Muscle of leg (tissue), 11 donors: ENCODE data around the gene EVA1B. TPM values are rescaled to one million over a fixed set of nuclear protein-coding genes. Genes with fewer than 3 reads are reported as not detected.
A peak's percentile ranks its signal among the peaks of the same experiment; 100 is the strongest.

ENCODE experiments used
- DNase-seq: peaks from one replicate; pipeline ENCODE4 v3.0.0; 2013
- H3K27ac ChIP-seq: one replicate; pipeline ENCODE4 v1.5.1; 2013; ENCODE audit warnings: mild to moderate bottlenecking, low read length, control low read depth
- H3K27me3 ChIP-seq: one replicate; pipeline ENCODE4 v1.6.1; 2013; ENCODE audit warnings: low read length; ENCODE audit not compliant: control insufficient read depth, insufficient read depth
- H3K36me3 ChIP-seq: one replicate; pipeline ENCODE4 v1.6.1; 2013; ENCODE audit warnings: low read length; ENCODE audit not compliant: control insufficient read depth, insufficient read depth
- H3K4me1 ChIP-seq: one replicate; pipeline ENCODE4 v1.6.1; 2013; ENCODE audit warnings: low read length; ENCODE audit not compliant: control insufficient read depth, insufficient read depth
- H3K4me3 ChIP-seq: one replicate; pipeline ENCODE4 v1.5.1; 2013; ENCODE audit warnings: low read length, control low read depth
- H3K9me3 ChIP-seq: replicated peaks from 2 replicates; pipeline ENCODE4 v1.6.1; 2013; ENCODE audit warnings: low read depth, low read length; ENCODE audit not compliant: control insufficient read depth
- WGBS: methylation state at CpG from one replicate; pipeline ENCODE4 v1.1.5; 2013; ENCODE audit warnings: missing lambda C conversion rate; ENCODE audit not compliant: insufficient coverage; 5-methylcytosine and 5-hydroxymethylcytosine counted together
- polyA plus RNA-seq, 8 donors: library from polyadenylated mRNA; unstranded; fragments of 120-200 nt; gene quantifications; one replicate each; pipeline versions ENCODE4 v1.2.1 to v1.2.3, GENCODE V29; 2013; ENCODE audit warnings: inconsistent platforms in 1 of 8, low replicate concordance in 1 of 8; ENCODE audit not compliant: insufficient read length in 8 of 8, insufficient read depth in 1 of 8
- total RNA-seq: library from RNA; stranded (reverse); fragments of 120-200 nt; gene quantifications from one replicate; pipeline ENCODE4 v1.2.4, GENCODE V29; 2013

The EVA1B gene
- total and polyA plus RNA-seq, 9 donors, result 28.5 to 58.3 (median 48.0) TPM

GRCh38 chr1:36330940-36331339 is 7.5 kb upstream of the EVA1B start:
- DNase-seq, result no peak
- H3K4me3 ChIP-seq, result no peak overlapping the region
- H3K27me3 ChIP-seq, result peaks cover 3% of the 10 kb centered on the region
- no peak overlapping the region for H3K27ac ChIP-seq
- WGBS, result 84% methylated on average over 15 of the region's 15 CpGs
- no peaks in the 10 kb centered on the region for H3K36me3 ChIP-seq
- no peaks in the 10 kb centered on the region for H3K9me3 ChIP-seq
- H3K4me1 ChIP-seq, result peaks cover 6% of the 10 kb centered on the region

DNA sequence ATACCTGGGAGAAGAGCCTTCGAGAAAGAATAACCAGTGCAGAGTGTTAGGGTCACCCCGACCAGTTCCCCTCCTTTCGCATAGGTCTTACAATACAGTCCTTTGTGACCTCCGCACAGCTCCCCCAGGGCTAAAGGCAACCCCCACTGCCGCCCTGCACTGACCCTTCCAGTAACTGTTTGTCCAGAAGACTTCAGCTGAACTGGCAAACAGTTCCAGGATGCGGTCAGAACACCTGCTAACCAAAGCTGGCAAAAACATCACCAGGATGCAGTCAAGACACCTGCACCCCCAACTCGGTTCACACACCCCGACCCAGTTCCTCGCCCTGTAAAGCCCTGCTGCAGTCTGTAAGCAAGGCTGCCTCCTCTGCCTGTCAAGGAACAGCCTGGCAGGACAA is 6.4 kb upstream of the EVA1B start:
- no peak for DNase-seq
- Histone ChIP-seq H3K27me3 (peaks cover 3% of the 10 kb centered on the region), H3K36me3 (no peaks in the 10 kb centered on the region), H3K9me3 (no peaks in the 10 kb centered on the region), H3K27ac (no peak overlapping the region), H3K4me3 (no peak overlapping the region), H3K4me1 (peaks cover 6% of the 10 kb centered on the region)
- 90% methylated on average over 9 of the region's 9 CpGs for WGBS

DNA sequence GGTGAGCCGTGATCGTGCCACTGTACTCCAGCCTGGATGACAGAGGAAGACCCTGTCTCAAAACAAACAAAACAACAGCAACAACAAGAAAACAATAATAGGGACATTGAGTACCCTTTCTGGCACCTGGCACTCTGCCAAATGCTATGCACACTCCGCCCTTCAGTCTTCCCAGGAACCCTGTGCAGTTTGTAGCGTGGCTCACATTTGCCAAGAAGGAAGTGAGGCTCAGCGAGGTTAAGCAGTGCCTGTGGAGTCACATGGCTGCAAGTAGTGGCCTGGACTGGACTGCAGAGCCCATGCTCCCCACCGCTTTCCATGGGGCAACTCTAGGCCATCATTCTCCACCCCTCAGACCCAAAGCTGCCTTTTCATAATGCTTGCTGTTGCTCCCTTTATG is 5.3 kb upstream of the EVA1B start:
- peaks cover 5% of the 10 kb centered on the region for H3K27me3 ChIP-seq
- no peak overlapping the region for H3K4me3 ChIP-seq
- peaks cover 16% of the 10 kb centered on the region for H3K4me1 ChIP-seq
- H3K9me3 ChIP-seq, result no peaks in the 10 kb centered on the region
- H3K36me3 ChIP-seq, result no peaks in the 10 kb centered on the region
- DNase-seq, result peak; percentile 66
- no peak overlapping the region for H3K27ac ChIP-seq
- WGBS, result 64% methylated on average over 4 of the region's 6 CpGs

GRCh38 chr1:36328088-36328480 is 4.6 kb upstream of the EVA1B start:
- Histone ChIP-seq H3K4me3 (no peak overlapping the region), H3K27me3 (peaks cover 5% of the 10 kb centered on the region), H3K36me3 (no peaks in the 10 kb centered on the region), H3K9me3 (no peaks in the 10 kb centered on the region), H3K27ac (no peak overlapping the region), H3K4me1 (peaks cover 17% of the 10 kb centered on the region)
- DNase-seq, result no peak
- WGBS, result 83% methylated on average over 6 of the region's 6 CpGs

GRCh38 chr1:36327421-36328087 is 4.1 kb upstream of the EVA1B start:
- DNase-seq, result no peak
- Histone ChIP-seq H3K36me3 (no peaks in the 10 kb centered on the region), H3K27ac (no peak overlapping the region), H3K4me1 (peaks cover 17% of the 10 kb centered on the region), H3K27me3 (peaks cover 5% of the 10 kb centered on the region), H3K9me3 (no peaks in the 10 kb centered on the region), H3K4me3 (no peak overlapping the region)
- WGBS, result 75% methylated on average over 5 of the region's 9 CpGs

- 70% methylated on average over 6 of the region's 6 CpGs for WGBS
- H3K4me1 ChIP-seq, result peaks cover 24% of the 10 kb centered on the region
- H3K4me3 ChIP-seq, result no peak overlapping the region
- DNase-seq, result no peak
- no peaks in the 10 kb centered on the region for H3K9me3 ChIP-seq
- peaks cover 7% of the 10 kb centered on the region for H3K36me3 ChIP-seq
- H3K27me3 ChIP-seq, result peaks cover 5% of the 10 kb centered on the region
- H3K27ac ChIP-seq, result no peak overlapping the region
These were observed 3.1 kb upstream of the EVA1B start for GRCh38 chr1:36326499-36326898.

DNA sequence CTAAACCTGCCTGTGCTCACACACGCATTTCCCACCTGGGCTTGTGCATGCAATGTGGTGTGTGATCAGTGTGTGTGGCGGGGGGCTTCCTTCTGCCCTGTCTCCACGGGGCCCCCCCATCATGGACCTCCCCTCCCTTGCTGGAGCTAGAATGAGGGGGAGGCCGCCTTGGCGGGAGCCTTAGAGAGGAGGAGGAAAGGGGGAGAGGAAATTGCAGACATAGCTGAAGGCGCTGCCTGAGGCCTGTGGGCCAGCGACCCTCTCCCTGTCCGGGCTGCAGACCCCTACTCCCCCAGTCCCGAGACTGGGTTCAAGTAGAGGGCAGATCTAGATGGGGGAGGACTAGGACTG is 883 bp upstream of the EVA1B start:
- 10% methylated on average over 2 of the region's 9 CpGs for WGBS
- peaks cover 8% of the 10 kb centered on the region for H3K36me3 ChIP-seq
- no peaks in the 10 kb centered on the region for H3K9me3 ChIP-seq
- H3K4me1 ChIP-seq, result peaks cover 39% of the 10 kb centered on the region
- H3K4me3 ChIP-seq, result peak overlapping the region; percentile 76
- H3K27me3 ChIP-seq, result peaks cover 3% of the 10 kb centered on the region
- no peak for DNase-seq
- H3K27ac ChIP-seq, result peak overlapping the region; percentile 93

DNA sequence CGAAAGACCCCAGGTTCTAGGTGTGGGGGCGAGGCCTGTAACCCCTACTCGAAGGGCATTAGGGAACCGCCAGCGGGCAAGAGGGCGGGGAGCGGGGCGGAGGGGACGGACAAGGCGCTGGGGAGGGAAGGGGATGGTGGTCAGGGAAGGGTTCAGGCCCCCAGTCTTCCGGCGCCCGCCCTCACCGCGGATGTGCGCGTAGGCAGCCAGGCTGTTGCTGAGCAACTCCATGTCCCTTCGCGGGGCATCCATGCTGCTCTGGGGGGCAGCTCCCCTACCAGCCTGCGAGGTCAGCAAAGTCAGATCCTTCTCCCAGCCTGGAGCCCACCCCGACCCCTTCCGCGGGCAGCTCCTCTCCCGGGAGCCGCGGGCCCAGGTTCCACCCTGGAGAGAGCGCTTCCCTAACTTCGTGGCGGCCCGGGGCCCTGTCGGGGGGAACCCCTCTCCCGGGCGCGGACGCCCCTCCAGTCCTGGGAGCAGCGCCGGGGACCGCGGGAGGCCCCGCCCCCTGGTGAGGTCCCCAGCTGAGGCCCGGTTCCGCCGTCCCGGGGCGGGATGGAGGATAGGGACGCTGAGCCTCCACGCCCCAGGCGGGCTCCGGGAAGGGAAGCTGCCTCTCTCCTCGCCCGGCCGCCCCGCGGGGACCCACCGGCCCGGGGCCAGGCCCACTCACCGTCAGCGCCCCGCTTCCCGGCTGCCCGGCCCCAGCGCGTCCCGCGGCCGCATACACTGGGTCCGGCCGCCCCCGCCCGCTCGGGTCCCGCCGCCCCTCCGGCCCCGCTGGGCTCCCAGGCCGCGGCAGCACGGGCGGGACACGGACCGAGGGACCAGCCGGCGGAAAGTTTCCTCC is 434 bp downstream of the EVA1B start:
- Histone ChIP-seq H3K4me3 (peak overlapping the region; percentile 76), H3K27ac (peak overlapping the region; percentile 87), H3K36me3 (peaks cover 8% of the 10 kb centered on the region), H3K27me3 (peaks cover 3% of the 10 kb centered on the region), H3K9me3 (no peaks in the 10 kb centered on the region), H3K4me1 (peaks cover 33% of the 10 kb centered on the region)
- DNase-seq, result peak; percentile 76
- WGBS, result 2% methylated on average over 58 of the region's 83 CpGs

DNA sequence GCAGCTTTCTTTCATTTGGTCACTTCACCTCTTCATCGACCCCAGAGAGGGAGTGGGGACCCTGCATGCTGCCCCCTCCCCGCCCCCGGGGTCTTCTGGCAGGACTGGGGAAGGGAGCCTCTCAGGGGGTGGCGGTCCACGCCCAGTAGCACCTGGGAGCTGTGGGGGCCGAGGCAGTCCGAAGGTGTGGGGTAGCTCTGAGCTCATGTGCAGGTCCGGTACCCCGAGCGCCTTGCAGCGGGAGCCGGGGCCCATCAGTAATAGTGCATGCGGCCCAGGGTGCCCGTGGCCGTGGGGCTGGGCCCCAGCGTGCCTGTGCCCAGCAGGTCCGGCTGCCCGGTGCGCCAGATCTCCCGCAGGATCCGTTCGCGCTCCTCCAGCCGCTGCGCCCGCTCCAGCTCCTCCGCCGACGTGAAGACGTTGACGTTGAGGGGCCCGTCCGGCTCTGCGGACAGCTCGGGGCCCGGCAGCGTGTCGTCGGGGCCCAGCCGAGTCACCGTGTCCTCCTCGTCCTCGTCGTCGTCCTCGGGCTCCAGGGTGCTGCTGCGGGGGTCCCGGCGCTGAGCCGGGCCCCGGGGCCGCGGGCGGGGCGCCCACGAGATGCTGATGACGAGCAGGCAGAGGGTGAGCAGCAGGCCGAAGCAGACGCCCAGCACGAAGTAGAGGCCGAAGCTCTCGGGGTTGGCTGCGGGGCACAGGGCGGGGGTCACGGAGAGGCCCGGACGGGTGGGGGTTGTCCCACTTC is 1.2 kb downstream of the EVA1B start:
- peaks cover 10% of the 10 kb centered on the region for H3K36me3 ChIP-seq
- H3K9me3 ChIP-seq, result no peaks in the 10 kb centered on the region
- H3K4me3 ChIP-seq, result peak overlapping the region; percentile 76
- 10% methylated on average over 66 of the region's 67 CpGs for WGBS
- peak; percentile 30 for DNase-seq
- H3K27ac ChIP-seq, result peak overlapping the region; percentile 87
- H3K27me3 ChIP-seq, result peaks cover 3% of the 10 kb centered on the region
- H3K4me1 ChIP-seq, result peaks cover 33% of the 10 kb centered on the region
